Osteocyte (in vitro differentiated cells): ENCODE results near the gene ANKRD33. TPM values are rescaled to one million over a fixed set of nuclear protein-coding genes. Genes with fewer than 3 reads are reported as not detected.

ENCODE experiments used
- DNase-seq: peaks from one replicate; pipeline ENCODE4 v3.0.0; 2021; ENCODE audit warnings: mixed read lengths; ENCODE audit not compliant: unreplicated experiment; ENCODE audit errors: extremely low spot score
- H3K27ac Mint-ChIP-seq: one replicate; pipeline ENCODE4 v1.8.0; 2021; ENCODE audit warnings: mild to moderate bottlenecking, mixed read lengths; ENCODE audit not compliant: unreplicated experiment
- H3K27me3 Mint-ChIP-seq: one replicate; pipeline ENCODE4 v1.8.0; 2021; ENCODE audit warnings: mixed read lengths; ENCODE audit not compliant: unreplicated experiment
- H3K36me3 Mint-ChIP-seq: one replicate; pipeline ENCODE4 v1.8.0; 2021; ENCODE audit warnings: mixed read lengths; ENCODE audit not compliant: unreplicated experiment
- H3K4me1 Mint-ChIP-seq: one replicate; pipeline ENCODE4 v1.8.0; 2021; ENCODE audit warnings: mixed read lengths; ENCODE audit not compliant: unreplicated experiment
- H3K4me3 Mint-ChIP-seq: one replicate; pipeline ENCODE4 v1.8.0; 2021; ENCODE audit warnings: mild to moderate bottlenecking, moderate library complexity, mixed read lengths; ENCODE audit not compliant: unreplicated experiment
- H3K9me3 Mint-ChIP-seq: one replicate; pipeline ENCODE4 v1.8.0; 2021; ENCODE audit warnings: mixed read lengths; ENCODE audit not compliant: unreplicated experiment
- CTCF ChIP-seq: fragments of 200-600 bp; sonication (generic); IDR thresholded peaks from 2 replicates; pipeline ENCODE4 v1.5.0; 2021; ENCODE audit warnings: antibody characterized with exemption, mild to moderate bottlenecking, moderate library complexity
- total RNA-seq: library from RNA; stranded (reverse); gene quantifications from 2 replicates; pipeline ENCODE4 v1.2.1, GENCODE V29; 2021

ANKRD33 gene
- total RNA-seq, 1 donor from 2014 or later: not detected

- peaks cover 9% of the 10 kb centered on the region for H3K4me1 Mint-ChIP-seq
- no peak overlapping the region for H3K4me3 Mint-ChIP-seq
- DNase-seq: no peak
Measured at GRCh38 chr12:51915003-51915625, 27.2 kb downstream of the ANKRD33 start.

GRCh38 chr12:51915951-51916350 is 28.0 kb downstream of the ANKRD33 start:
- Mint-ChIP-seq H3K27me3 (no peaks in the 10 kb centered on the region), H3K36me3 (no peaks in the 10 kb centered on the region), H3K4me3 (no peak overlapping the region), H3K4me1 (peaks cover 6% of the 10 kb centered on the region), H3K27ac (no peak overlapping the region), H3K9me3 (no peaks in the 10 kb centered on the region)
- DNase-seq: no peak
- no peak for TF ChIP-seq CTCF

More at GRCh38 chr12:51915003-51915625, 27.2 kb downstream of the ANKRD33 start:
- H3K36me3 Mint-ChIP-seq: no peaks in the 10 kb centered on the region
- H3K9me3 Mint-ChIP-seq: no peaks in the 10 kb centered on the region
- H3K27ac Mint-ChIP-seq: no peak overlapping the region
- no peak for TF ChIP-seq CTCF
- H3K27me3 Mint-ChIP-seq: no peaks in the 10 kb centered on the region

- no peaks in the 10 kb centered on the region for H3K27me3 Mint-ChIP-seq
- no peaks in the 10 kb centered on the region for H3K36me3 Mint-ChIP-seq
- H3K27ac Mint-ChIP-seq: no peak overlapping the region
- DNase-seq: no peak
- H3K4me3 Mint-ChIP-seq: no peak overlapping the region
- TF ChIP-seq CTCF: no peak
- no peaks in the 10 kb centered on the region for H3K9me3 Mint-ChIP-seq
- peaks cover 3% of the 10 kb centered on the region for H3K4me1 Mint-ChIP-seq
Measured at GRCh38 chr12:51917041-51917590, 29.2 kb downstream of the ANKRD33 start.

GRCh38 chr12:51917746-51918453 is 30.0 kb downstream of the ANKRD33 start:
- Mint-ChIP-seq H3K27me3 (no peaks in the 10 kb centered on the region), H3K4me3 (no peak overlapping the region), H3K36me3 (no peaks in the 10 kb centered on the region), H3K4me1 (peaks cover 3% of the 10 kb centered on the region), H3K27ac (no peak overlapping the region), H3K9me3 (no peaks in the 10 kb centered on the region)
- no peak for DNase-seq
- no peak for TF ChIP-seq CTCF

- DNase-seq: no peak
- Mint-ChIP-seq H3K36me3 (no peaks in the 10 kb centered on the region), H3K4me3 (no peak overlapping the region), H3K9me3 (no peaks in the 10 kb centered on the region), H3K27me3 (no peaks in the 10 kb centered on the region), H3K4me1 (peaks cover 7% of the 10 kb centered on the region), H3K27ac (no peak overlapping the region)
- no peak for TF ChIP-seq CTCF
Measured at GRCh38 chr12:51920046-51920445, 32.1 kb downstream of the ANKRD33 start.
